Putamen (tissue), 1 donor: ENCODE results near the gene MAGIX.

ENCODE experiments used
- DNase-seq: peaks from one replicate; pipeline ENCODE4 v3.0.0-alpha.2; 2016; ENCODE audit warnings: low spot score

The MAGIX gene

GRCh38 chrX:49183701-49184281, 21.2 kb downstream of the MAGIX start:
- DNase-seq: no peak

- peak; percentile 58 for DNase-seq
Observed at GRCh38 chrX:49184294-49185281, 22.0 kb downstream of the MAGIX start.

- no peak for DNase-seq
Observed at GRCh38 chrX:49186125-49187027, 23.8 kb downstream of the MAGIX start, which contains the start of gene PRICKLE3. TSS of gene PRICKLE3 (minus strand) at chrX:49186373. CDS start at chrX:49186297, 76 bp downstream.

- DNase-seq: no peak
Observed at GRCh38 chrX:49187028-49187394, 24.5 kb downstream of the MAGIX start.

GRCh38 chrX:49187526-49187925, 25.0 kb downstream of the MAGIX start:
- no peak for DNase-seq

- DNase-seq: no peak
Observed at GRCh38 chrX:49188468-49189076, 26.0 kb downstream of the MAGIX start.

GRCh38 chrX:49189606-49190005, 27.0 kb downstream of the MAGIX start:
- DNase-seq: no peak

- peak; percentile 98 for DNase-seq
Observed at GRCh38 chrX:49190821-49191573, 28.4 kb downstream of the MAGIX start.

GRCh38 chrX:49191574-49192011, 29.0 kb downstream of the MAGIX start:
- DNase-seq: no peak

- no peak for DNase-seq
Observed at GRCh38 chrX:49192722-49193328, 30.3 kb downstream of the MAGIX start.

GRCh38 chrX:49193542-49193964, 31.0 kb downstream of the MAGIX start:
- DNase-seq: peak; percentile 45

GRCh38 chrX:49197543-49198087, 35.1 kb downstream of the MAGIX start:
- no peak for DNase-seq

- no peak for DNase-seq
Observed at GRCh38 chrX:49198540-49199314, 36.2 kb downstream of the MAGIX start.

- no peak for DNase-seq
Observed at GRCh38 chrX:49199315-49199595, 36.7 kb downstream of the MAGIX start.

- peak; percentile 80 for DNase-seq
Observed at GRCh38 chrX:49199906-49200771, 37.6 kb downstream of the MAGIX start, which contains the start of gene SYP. TSS of gene SYP (minus strand) at chrX:49200193. CDS start at chrX:49200186, 7 bp downstream.

GRCh38 chrX:49202022-49202421, 39.5 kb downstream of the MAGIX start:
- DNase-seq: no peak

GRCh38 chrX:49203536-49203935, 41.0 kb downstream of the MAGIX start:
- peak; percentile 39 for DNase-seq

- no peak for DNase-seq
Observed at GRCh38 chrX:49204017-49204416, 41.5 kb downstream of the MAGIX start.
